ENCODE measurements around the gene ST6GALNAC3. TPM values are rescaled to one million over a fixed set of nuclear protein-coding genes. Genes with fewer than 3 reads are reported as not detected.
"Not testable (repeated sequence)": the region's sequence is repeated elsewhere in the genome, so short reads cannot be mapped to it uniquely, and the experiment has no call there.

ST6GALNAC3 gene
- polyA plus RNA-seq, 3 donors = 63.8 to 87.0 (median 78.0) TPM

- no peak for DNase-seq (ENCODE audit: extremely low read depth in 1 of 11, low read depth in 9 of 11, low spot score in 4 of 11)
These were observed 265.5 kb downstream of the ST6GALNAC3 start for GRCh38 chr1:76340056-76340455.

GRCh38 chr1:76341816-76342215 lies 267.3 kb downstream of the ST6GALNAC3 start:
- DNase-seq (ENCODE audit: extremely low read depth in 1 of 11, low read depth in 9 of 11, low spot score in 4 of 11) = not testable (repeated sequence)

- DNase-seq (ENCODE audit: extremely low read depth in 1 of 11, low read depth in 9 of 11, low spot score in 4 of 11) = no peak
These were observed 268.8 kb downstream of the ST6GALNAC3 start for GRCh38 chr1:76343356-76343755.

GRCh38 chr1:76351655-76352054 lies 277.1 kb downstream of the ST6GALNAC3 start:
- no peak for DNase-seq (ENCODE audit: extremely low read depth in 1 of 11, low read depth in 9 of 11, low spot score in 4 of 11)

- DNase-seq (ENCODE audit: extremely low read depth in 1 of 11, low read depth in 9 of 11, low spot score in 4 of 11) = no peak
These were observed 278.3 kb downstream of the ST6GALNAC3 start for GRCh38 chr1:76352741-76353435.

GRCh38 chr1:76354236-76354635 lies 279.7 kb downstream of the ST6GALNAC3 start:
- DNase-seq (ENCODE audit: extremely low read depth in 1 of 11, low read depth in 9 of 11, low spot score in 4 of 11) = no peak

GRCh38 chr1:76366726-76367125 lies 292.2 kb downstream of the ST6GALNAC3 start:
- DNase-seq (ENCODE audit: extremely low read depth in 1 of 11, low read depth in 9 of 11, low spot score in 4 of 11) = no peak

- DNase-seq (ENCODE audit: extremely low read depth in 1 of 11, low read depth in 9 of 11, low spot score in 4 of 11) = no peak
These were observed 297.4 kb downstream of the ST6GALNAC3 start for GRCh38 chr1:76371941-76372340.

- no peak for DNase-seq (ENCODE audit: extremely low read depth in 1 of 11, low read depth in 9 of 11, low spot score in 4 of 11)
These were observed 299.5 kb downstream of the ST6GALNAC3 start for GRCh38 chr1:76374086-76374485.

- no peak for DNase-seq (ENCODE audit: extremely low read depth in 1 of 11, low read depth in 9 of 11, low spot score in 4 of 11)
These were observed 302.7 kb downstream of the ST6GALNAC3 start for GRCh38 chr1:76377247-76377646.

- no peak for DNase-seq (ENCODE audit: extremely low read depth in 1 of 11, low read depth in 9 of 11, low spot score in 4 of 11)
These were observed 305.0 kb downstream of the ST6GALNAC3 start for GRCh38 chr1:76379506-76379905.

GRCh38 chr1:76381450-76382097 lies 307.0 kb downstream of the ST6GALNAC3 start:
- DNase-seq (ENCODE audit: extremely low read depth in 1 of 11, low read depth in 9 of 11, low spot score in 4 of 11) = no peak

GRCh38 chr1:76388261-76388660 lies 313.7 kb downstream of the ST6GALNAC3 start:
- no peak for DNase-seq (ENCODE audit: extremely low read depth in 1 of 11, low read depth in 9 of 11, low spot score in 4 of 11)

- DNase-seq (ENCODE audit: extremely low read depth in 1 of 11, low read depth in 9 of 11, low spot score in 4 of 11) = no peak
These were observed 315.9 kb downstream of the ST6GALNAC3 start for GRCh38 chr1:76390456-76390855.

GRCh38 chr1:76395059-76395458 lies 320.5 kb downstream of the ST6GALNAC3 start:
- no peak for DNase-seq (ENCODE audit: extremely low read depth in 1 of 11, low read depth in 9 of 11, low spot score in 4 of 11)

GRCh38 chr1:76402128-76402527 lies 327.6 kb downstream of the ST6GALNAC3 start:
- DNase-seq (ENCODE audit: extremely low read depth in 1 of 11, low read depth in 9 of 11, low spot score in 4 of 11) = no peak

GRCh38 chr1:76408303-76408702 lies 333.8 kb downstream of the ST6GALNAC3 start:
- no peak for DNase-seq (ENCODE audit: extremely low read depth in 1 of 11, low read depth in 9 of 11, low spot score in 4 of 11)

GRCh38 chr1:76410499-76410898 lies 336.0 kb downstream of the ST6GALNAC3 start:
- no peak for DNase-seq (ENCODE audit: extremely low read depth in 1 of 11, low read depth in 9 of 11, low spot score in 4 of 11)

- DNase-seq (ENCODE audit: extremely low read depth in 1 of 11, low read depth in 9 of 11, low spot score in 4 of 11) = no peak
These were observed 344.0 kb downstream of the ST6GALNAC3 start for GRCh38 chr1:76418531-76418930.

GRCh38 chr1:76419603-76420002 lies 345.1 kb downstream of the ST6GALNAC3 start:
- DNase-seq (ENCODE audit: extremely low read depth in 1 of 11, low read depth in 9 of 11, low spot score in 4 of 11) = no peak
